ENCODE data around the gene GABRB3. TPM values are rescaled to one million over a fixed set of nuclear protein-coding genes. Genes with fewer than 3 reads are reported as not detected.

GABRB3 gene
- polyA plus RNA-seq, 1 donor from 2014 or later: 78.3 TPM

GRCh38 chr15:26731965-26732364 lies 40.9 kb downstream of the GABRB3 start:
- no peaks in the 10 kb centered on the region for H3F3A ChIP-seq (ENCODE audit: insufficient read depth, low read length, poor library complexity, severe bottlenecking)
- no peak for TF ChIP-seq EP300 (conservative IDR thresholded peaks at IDR 0.05; ENCODE audit: poor library complexity, severe bottlenecking)
- TF ChIP-seq MXI1 (conservative IDR thresholded peaks at IDR 0.05; ENCODE audit: poor library complexity, severe bottlenecking): no peak

GRCh38 chr15:26729581-26729980 lies 43.3 kb downstream of the GABRB3 start:
- Histone ChIP-seq H2AFZ (ENCODE audit: low read depth, low read length) (no peak overlapping the region), H3K9ac (ENCODE audit: low read length) (no peak overlapping the region), H3K9me2 (ENCODE audit: insufficient read depth, low read length) (no peaks in the 10 kb centered on the region), H3F3A (ENCODE audit: insufficient read depth, low read length, poor library complexity, severe bottlenecking) (no peaks in the 10 kb centered on the region), H4K20me1 (ENCODE audit: insufficient read depth) (no peaks in the 10 kb centered on the region), H3K27ac (ENCODE audit: low read length) (no peak overlapping the region), H3K4me2 (ENCODE audit: low read length) (no peak overlapping the region), H3K27me3 (ENCODE audit: insufficient read depth, low read depth, low read length) (no peaks in the 10 kb centered on the region), H3K9me3 (ENCODE audit: low read length) (peaks cover 10% of the 10 kb centered on the region), H3K4me3 (ENCODE audit: low read length) (no peak overlapping the region), H3K36me3 (ENCODE audit: insufficient read depth, low read length) (peaks cover 8% of the 10 kb centered on the region), H3K79me2 (replicated peaks; ENCODE audit: insufficient read depth, low read length) (peaks cover 46% of the 10 kb centered on the region)
- TF ChIP-seq SMC3 (conservative IDR thresholded peaks at IDR 0.05; ENCODE audit: poor library complexity) (no peak), TAF1 (IDR thresholded peaks at IDR 0.05; ENCODE audit: low read depth) (no peak), REST (IDR thresholded peaks at IDR 0.05; ENCODE audit: borderline replicate concordance) (no peak), POLR2AphosphoS5 (IDR thresholded peaks at IDR 0.05) (no peak), RAD21 (conservative IDR thresholded peaks at IDR 0.05) (no peak), EP300 (conservative IDR thresholded peaks at IDR 0.05; ENCODE audit: poor library complexity, severe bottlenecking) (no peak), EZH2 (IDR thresholded peaks at IDR 0.05; ENCODE audit: borderline replicate concordance, insufficient read depth, low read length, poor library complexity, severe bottlenecking) (no peak), MXI1 (conservative IDR thresholded peaks at IDR 0.05; ENCODE audit: poor library complexity, severe bottlenecking) (no peak)
- TF ChIP-seq, protein P1, sequence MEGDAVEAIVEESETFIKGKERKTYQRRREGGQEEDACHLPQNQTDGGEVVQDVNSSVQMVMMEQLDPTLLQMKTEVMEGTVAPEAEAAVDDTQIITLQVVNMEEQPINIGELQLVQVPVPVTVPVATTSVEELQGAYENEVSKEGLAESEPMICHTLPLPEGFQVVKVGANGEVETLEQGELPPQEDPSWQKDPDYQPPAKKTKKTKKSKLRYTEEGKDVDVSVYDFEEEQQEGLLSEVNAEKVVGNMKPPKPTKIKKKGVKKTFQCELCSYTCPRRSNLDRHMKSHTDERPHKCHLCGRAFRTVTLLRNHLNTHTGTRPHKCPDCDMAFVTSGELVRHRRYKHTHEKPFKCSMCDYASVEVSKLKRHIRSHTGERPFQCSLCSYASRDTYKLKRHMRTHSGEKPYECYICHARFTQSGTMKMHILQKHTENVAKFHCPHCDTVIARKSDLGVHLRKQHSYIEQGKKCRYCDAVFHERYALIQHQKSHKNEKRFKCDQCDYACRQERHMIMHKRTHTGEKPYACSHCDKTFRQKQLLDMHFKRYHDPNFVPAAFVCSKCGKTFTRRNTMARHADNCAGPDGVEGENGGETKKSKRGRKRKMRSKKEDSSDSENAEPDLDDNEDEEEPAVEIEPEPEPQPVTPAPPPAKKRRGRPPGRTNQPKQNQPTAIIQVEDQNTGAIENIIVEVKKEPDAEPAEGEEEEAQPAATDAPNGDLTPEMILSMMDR (IDR thresholded peaks at IDR 0.05; ENCODE audit: poor library complexity, severe bottlenecking): no peak

More at GRCh38 chr15:26731965-26732364, 40.9 kb downstream of the GABRB3 start:
- Histone ChIP-seq H3K9ac (ENCODE audit: low read length) (no peak overlapping the region), H2AFZ (ENCODE audit: low read depth, low read length) (no peak overlapping the region), H3K4me3 (ENCODE audit: low read length) (no peak overlapping the region), H3K27me3 (ENCODE audit: insufficient read depth, low read depth, low read length) (no peaks in the 10 kb centered on the region), H3K79me2 (replicated peaks; ENCODE audit: insufficient read depth, low read length) (peaks cover 30% of the 10 kb centered on the region), H3K9me2 (ENCODE audit: insufficient read depth, low read length) (no peaks in the 10 kb centered on the region), H3K36me3 (ENCODE audit: insufficient read depth, low read length) (peaks cover 8% of the 10 kb centered on the region), H4K20me1 (ENCODE audit: insufficient read depth) (no peaks in the 10 kb centered on the region), H3K9me3 (ENCODE audit: low read length) (peaks cover 15% of the 10 kb centered on the region), H3K4me2 (ENCODE audit: low read length) (no peak overlapping the region), H3K27ac (ENCODE audit: low read length) (no peak overlapping the region)
